ENCODE data around the gene CDK5RAP2.
"Not testable (repeated sequence)": the region's sequence is repeated elsewhere in the genome, so short reads cannot be mapped to it uniquely, and the experiment has no call there.

Gene CDK5RAP2

DNA sequence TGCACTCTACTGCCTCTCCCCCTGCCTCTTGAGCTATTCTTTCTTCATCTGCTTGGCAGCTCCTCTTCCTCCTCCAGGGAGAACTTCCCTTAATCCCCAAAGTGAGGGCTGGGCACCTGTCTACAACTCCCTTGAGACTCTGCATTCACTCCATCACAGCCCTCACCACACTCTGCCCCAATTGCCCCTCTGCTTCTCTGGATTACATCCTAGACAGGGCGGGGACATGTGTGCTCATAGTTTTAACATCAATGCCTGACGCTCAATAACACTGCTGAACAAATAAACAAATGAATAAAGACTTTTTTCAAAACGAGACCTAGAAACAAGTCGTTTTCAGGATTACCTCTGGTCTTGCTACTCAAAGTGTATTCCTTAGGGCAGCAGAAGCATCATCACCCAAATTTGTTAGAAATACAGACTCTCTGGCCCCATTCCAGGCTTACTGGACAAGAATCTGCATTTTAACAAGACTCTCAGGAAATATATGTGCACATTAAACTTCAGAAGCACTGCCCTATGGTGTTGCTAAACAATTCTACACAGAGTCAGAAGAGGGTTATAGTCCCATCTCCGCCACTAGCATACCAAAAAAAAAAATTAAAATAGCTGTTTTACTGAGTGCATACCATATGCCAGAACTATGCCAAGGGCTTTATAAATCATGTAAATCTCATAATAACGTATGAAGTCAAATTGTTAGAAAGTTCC lies 115.6 kb downstream of the CDK5RAP2 start:
- DNase-seq = no peak

DNA sequence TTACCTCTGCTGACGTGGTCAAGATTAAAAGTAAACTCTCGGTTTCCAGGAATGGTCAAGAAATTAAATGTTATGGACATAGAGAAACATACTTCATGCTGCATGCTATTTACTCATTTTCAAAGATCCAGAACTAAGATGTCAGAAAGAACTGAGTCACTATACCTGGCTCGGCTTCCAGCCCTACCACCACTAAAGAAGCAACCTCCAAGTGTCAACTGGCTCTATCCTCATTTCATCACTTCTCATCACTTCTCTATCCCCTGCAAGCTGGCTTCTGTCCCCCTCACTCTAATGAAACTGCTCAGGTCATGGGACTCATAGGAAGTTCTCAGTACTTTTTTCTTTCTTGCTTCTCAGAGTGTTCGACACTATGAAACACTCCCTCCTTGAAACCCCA lies 116.2 kb downstream of the CDK5RAP2 start:
- no peak for DNase-seq

DNA sequence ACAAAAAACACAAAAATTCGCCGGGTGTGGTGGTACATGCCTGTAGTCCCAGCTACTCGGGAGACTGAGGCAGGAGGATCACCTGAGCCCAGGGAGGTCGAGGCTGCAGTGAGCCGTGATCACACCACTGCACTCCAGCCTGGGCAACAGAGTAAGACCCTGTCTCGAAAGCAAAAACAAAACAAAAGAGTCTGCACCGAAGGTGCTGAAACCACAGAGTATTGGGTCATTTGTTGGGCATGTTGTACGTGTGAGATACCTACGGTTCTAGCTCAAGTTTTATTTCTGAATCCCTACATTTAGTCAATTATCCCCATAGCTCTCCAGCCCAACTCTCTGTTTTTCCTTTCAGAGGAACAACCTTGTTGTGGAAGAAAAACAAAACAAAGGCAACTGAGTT lies 118.3 kb downstream of the CDK5RAP2 start:
- not testable (repeated sequence) for DNase-seq

DNA sequence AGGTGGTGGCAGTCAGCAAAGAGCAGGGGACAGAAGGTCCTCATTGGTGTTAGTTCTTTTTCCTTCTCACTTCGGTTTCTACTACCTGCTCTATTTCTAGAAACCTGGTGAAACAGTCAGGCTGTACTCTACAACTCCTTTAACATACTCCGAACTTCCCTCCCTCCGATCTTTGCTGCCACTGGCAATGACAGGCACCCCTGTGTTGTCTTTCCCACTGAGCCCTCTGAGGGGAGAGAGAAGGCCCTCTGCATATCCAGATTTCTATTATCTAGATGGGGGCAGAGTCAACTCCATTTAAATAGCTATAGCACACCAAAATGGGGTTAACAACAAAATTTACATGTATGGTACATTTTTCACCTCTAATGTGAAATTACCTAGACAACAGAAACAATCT lies 123.7 kb downstream of the CDK5RAP2 start:
- no peak for DNase-seq

DNA sequence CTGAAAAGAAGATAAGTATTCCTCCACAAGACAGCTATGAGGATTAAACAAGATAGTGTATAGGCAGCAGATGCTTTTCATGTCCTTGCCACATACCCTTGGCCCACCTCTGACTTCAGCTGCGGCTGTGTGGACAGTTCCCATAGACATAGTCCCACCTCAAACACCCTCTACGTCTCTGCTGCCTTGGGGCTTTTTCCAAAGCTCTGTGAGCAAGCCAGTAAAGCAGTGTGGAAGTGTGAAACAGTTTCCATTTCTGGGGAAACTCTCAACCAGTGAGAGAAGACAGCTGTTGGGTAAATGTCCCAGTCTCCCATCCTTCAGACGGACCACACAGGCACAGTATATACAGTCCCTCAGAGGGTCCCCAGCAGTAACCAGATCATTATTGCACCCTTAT lies 125.5 kb downstream of the CDK5RAP2 start:
- DNase-seq = no peak

DNA sequence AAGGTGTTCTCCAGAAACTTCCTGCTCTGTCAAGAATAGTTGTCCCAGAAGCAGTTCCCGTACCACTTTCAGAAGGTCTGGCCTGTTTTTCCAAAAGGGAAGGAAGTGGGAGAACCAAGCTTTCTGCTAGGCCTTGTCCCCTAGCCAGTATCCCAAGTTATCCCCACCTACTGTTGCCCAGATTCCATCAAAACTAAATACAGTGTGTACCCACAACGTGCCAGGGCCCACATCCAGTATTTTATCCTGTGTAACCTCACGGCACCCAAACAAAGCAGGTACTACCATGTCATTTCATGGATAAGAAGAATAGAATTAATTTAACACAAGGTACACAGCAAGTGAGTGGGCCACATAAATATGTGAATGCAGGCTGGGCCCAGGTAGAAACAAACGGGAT lies 126.2 kb downstream of the CDK5RAP2 start:
- no peak for DNase-seq

DNA sequence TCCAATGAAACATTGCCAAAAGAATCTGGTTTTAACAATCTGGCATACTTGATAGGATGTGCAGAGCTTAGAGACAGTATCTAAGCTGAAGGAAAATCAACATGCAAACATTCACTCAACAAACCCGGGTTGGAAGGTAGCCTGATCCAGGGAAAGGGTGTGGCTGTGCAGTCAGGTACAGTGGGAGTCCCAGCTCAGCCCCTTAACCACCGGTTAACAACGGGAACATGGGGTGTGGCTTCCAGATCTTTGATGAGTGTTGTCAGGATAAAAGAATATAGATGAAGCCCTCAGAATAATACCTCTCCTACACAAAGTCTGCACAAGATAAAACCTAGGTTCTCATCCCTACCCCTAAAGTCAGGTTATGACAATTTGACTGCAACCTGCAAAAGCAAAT lies 127.3 kb downstream of the CDK5RAP2 start:
- no peak for DNase-seq

DNA sequence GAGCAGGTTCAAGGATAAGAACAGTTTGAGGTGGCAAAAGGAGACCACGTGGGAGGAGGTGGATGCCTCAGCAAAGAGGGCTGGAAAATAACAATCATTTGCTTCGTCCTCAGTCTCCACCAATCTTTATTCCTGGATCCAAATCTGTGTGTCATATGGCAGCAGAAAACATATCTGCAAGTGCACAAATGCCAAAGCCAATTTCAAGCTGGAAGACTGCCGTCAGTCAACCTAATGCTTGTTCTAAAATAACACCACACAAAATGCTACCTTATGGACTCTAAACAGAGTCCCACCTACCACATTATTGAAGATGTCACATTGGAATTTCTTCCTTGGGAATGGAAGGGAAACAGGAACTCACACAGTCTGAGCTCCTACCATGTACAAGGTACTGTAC lies 129.1 kb downstream of the CDK5RAP2 start:
- DNase-seq = no peak

DNA sequence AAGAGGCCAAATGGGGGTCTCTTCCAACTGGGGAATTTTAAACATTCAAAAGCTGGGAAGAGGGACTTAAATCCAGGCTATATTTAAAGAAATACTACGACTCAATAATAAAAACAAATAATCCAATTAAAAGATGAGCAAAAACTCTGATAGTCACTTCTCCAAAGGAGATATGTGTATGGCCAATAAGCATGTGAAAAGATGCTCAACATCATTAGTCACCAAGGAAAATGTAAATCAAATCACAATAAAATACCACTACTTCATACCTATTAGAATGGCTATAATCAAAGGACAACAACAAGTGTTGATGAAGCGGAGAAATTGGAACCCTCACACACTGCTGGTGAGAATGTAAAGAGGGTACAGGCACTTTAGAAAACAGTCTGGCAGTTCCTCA lies 130.4 kb downstream of the CDK5RAP2 start:
- no peak for DNase-seq

DNA sequence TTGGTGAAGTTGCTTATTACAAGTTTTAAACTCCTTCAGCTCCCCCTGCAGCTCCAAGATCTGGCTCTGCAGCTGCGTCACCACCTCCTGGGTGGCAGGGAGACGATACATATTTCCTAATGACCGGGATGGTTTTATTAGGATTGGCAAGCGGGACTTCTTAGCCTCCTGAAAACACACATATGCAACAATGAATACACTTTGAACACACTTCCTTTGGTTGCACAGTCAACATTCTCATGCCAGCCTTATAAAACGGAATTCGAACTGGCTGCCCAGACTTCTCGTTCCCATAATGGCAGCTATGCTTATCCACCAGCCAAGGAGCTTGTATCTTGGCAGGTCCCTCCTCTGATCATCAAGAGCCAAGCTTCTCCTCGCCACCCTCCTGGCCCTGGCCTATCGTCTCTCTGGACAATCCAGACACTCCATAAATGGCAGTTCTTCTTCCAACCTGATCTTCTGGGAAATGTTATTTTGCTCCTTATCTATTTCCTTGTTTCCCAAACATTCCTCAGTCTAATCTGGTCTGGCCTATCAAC lies 131.9 kb downstream of the CDK5RAP2 start:
- DNase-seq = no peak

DNA sequence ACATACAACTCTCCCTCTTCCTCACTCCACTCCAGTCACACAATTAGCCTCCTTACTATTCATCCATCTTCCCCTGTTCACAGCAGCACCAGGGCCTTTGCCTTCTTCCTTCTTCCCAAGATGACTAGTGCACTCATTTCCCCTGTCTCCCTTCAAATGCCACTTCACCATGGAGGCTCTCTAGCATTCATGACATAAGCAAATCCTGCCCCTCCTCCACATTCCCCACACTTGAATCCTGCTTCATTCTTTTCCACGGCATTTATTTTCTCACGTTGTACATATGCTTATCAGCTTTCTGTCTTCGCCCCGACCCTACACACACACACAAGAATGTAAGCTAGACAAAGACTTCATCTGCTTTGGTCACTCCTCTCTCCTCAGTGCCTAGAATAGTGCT lies 133.3 kb downstream of the CDK5RAP2 start:
- no peak for DNase-seq

DNA sequence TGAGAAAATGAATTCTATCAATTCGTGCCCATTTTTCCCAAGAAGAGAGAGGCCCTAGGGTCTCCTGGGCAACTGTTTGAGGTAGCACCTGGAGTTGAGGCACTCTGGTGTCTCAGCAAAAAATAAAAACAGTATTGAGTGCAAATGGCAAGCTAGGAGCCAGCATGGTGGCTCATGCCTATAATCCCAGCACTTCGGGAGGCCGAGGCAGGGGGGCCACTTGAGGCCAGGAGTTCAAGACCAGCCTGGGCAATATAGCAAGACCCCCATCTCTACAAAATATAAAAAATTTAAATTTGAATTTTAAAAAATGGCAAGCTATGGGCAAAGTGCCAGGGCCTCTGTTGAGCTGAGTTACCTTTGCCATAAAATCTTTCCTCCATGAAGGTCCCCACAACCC lies 136.0 kb downstream of the CDK5RAP2 start:
- no peak for DNase-seq

DNA sequence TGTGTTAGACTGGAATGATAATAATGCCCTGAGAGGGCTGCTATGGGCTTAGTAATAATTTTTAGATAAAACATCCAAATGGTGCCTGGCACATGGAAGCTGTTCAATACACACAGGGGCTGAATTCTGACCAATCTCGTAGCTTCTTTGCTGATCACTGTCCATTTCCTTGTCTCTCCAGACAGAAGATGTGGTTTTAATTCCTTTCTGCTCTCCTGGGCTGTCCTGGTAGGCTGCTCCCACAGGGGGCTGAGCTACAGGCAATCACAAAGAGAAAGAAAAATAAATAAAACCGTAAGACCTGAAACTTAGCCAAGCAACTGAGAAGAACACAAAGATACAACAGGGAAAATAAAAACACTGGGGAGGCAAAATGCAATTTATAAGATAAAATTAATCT lies 136.5 kb downstream of the CDK5RAP2 start:
- no peak for DNase-seq

DNA sequence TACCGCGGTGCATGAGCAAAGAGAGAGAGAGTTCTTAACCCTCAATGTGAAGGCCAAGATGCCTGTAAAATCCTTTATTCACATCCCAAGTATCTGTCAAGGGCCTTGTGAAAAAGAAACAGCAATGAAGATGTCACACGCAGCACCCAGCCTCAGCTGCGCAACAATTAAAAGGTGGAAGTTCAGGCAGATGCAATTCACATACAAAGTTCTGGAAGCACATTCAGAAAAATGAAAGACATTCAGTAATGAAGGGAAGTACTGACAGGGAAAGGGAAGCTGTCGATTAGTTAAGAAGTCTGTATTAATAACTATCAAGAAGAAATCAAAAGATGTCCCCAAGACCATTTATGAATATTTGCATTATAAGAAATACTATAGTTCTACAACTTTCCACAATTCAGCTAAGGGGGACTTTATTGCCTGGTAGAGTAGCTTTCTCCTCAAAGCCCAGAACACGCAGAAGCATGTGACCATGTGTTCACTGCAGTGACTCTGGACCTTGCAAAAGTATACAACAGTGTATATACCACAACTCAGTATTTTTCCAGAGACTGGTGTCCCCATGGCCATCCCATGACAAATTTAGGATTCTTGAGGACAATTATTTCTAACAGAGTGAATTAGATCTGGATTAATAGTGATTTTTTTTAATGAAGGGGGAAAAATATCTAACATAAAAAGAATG lies 137.5 kb downstream of the CDK5RAP2 start:
- DNase-seq = no peak

DNA sequence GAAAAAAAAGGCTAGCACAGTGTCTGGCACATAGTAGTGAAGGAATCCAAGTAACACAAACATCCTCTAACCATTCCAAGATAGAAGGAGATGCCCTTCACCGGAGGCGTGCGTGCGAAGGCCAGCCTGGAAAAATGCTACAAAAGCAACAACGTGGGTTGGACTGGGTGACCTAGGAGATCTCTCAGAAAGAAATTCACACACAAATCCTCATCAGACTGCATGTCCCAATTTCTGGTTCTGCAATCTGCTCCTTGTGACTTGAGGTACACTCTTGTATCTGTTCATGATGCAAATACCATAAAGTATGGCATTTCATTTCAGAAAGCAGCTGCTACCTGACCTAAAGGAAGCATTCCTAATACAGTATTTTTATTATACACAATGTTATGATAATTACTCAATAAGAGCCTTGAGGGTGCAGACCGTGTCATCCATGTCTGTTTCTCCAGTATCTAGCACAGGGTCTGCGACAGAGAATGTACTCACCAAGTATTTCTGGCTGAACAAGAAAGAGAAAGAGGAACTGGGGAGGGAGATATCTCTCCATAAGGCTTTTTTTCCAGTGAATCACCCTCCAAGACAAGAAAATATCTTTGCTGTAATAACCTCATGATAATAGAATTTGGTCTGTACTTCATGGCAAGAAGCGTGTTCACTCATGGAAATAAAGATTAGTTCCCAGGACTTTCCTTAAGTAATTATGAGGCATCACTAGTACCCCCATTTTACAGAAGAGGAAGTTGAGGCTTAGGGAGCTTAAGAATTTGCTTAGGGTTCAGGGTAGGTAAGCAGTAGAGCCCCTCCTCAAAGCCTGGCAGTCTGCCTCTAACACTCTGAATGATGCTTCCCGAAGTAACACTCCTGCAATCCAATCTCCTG lies 138.3 kb downstream of the CDK5RAP2 start:
- no peak for DNase-seq

DNA sequence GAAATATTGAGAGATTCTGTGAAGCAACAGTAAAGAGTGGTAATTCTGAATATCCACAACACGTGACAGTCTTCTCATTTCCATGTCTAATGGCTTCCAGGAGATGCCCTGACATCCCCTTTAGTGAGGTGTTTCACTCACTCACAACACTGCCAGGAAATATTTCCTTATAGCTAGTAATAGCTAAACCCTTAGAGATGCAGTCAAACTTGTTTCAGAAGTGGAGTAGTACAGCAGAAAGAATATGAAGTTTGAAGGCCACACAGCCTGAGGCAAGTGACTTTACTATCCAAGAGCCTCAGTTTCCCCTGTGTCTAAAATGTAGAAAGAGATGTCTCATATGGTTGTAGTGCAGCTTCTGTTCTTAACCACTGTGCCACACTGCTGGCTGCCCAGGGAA lies 139.2 kb downstream of the CDK5RAP2 start:
- DNase-seq = no peak

DNA sequence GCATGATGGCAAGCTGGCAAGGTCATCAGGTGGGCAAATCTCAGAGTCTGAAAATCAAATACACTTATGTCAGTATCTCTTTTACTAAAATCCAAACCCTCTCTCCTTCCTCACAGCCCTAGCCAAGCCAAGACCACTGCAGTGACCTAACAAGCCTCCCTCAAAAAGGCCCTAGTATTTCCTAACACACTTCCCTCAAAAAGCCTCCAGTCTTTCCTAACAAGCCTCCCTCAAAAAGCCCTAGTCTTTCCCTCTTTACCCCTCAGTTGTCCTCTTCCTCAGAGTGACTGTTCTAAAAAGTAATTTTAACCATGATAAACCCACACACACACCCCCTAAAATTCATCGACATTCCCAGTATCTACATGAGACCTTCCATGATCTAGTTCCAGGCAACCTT lies 140.0 kb downstream of the CDK5RAP2 start:
- DNase-seq = no peak

DNA sequence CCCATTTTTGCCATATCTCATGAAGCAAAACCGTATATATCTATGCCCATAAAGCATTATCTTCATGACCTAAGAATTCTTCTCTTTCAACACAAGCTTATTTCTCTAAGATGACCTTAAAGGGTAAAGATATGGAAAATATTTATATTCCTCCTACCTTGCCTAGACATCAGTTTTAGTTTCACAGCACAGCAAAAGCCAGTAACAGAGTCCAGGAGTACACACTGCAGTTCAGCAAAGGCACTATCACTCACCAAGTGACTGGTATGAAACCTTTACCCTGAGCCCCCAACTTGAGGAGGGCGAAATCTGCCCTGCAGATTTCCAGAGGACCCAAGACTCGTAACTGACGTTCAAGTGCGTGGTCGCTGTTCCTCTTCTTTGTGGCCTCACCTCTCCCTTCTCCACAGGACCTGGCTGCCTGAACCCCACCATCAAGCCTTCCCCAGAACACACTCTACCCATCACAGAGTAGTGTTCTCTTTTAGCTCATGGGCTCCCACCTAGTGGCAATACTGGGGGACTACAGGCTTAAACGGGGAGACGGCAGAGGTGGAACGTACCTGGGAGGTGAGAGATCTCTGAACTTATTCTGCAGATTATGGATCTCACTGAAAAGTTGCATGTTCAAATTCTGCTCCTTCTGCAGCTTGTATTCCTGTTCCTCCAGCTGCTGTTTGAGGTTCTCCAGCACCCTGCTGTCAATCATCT lies 141.0 kb downstream of the CDK5RAP2 start:
- DNase-seq = no peak

DNA sequence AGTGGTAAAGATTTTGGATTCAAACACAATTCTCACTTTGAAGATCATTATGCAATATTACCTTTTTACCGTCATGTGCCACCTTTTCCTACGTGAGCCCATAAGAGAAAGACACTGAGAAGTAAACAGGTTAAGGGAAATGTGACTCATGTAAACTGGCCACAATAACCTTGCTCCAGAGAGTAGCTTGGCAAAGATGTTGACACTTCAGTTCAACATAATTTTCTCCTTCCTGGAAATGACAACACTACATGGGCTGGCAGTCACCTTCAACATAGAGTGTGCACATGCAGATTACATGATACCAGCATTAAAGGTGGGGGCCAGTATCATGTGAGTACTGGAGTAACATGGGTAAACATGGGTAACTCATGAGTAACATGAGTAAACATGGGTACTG lies 141.9 kb downstream of the CDK5RAP2 start:
- DNase-seq = no peak

DNA sequence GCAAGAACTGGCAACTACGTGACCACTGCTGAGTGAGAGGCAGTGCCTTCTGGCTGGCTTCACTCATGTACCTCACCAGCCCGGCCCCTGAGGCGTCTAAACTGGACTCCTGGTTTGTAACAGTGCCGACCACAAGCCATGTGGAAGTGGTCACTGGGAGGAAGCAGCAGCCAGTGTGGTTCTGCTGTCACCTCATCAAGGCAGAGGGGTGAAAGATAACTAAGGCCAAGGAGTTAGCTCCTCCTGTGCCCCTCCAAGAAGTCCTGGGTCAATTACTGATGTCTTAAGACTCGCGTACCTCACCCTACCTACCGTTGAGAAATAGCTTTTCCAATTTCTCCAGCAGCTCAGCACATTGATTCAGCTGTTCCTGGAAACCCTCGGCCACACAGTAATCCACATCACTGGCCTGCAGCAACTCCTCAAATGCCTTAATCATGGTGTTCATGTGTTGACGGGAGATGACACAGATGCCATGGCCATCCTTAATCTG lies 142.9 kb downstream of the CDK5RAP2 start:
- DNase-seq = no peak

DNA sequence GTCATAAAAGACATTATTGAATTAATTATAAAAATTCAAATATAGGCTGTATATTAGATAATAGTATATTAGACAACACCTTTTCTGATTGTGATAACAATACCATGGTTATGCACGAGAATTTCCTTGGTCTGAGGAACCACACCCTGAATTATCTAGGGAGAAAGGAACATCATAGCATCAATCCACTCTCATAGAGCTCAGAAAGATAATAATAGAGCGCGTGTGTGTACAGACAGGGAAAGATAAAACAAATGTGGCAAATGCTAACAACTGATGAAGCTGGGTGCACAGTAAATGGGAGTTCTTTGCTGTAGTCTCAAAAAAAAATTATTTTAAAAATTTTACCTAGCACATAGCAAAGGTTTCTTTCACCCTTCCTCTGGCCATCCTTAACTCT lies 143.5 kb downstream of the CDK5RAP2 start:
- DNase-seq = no peak

DNA sequence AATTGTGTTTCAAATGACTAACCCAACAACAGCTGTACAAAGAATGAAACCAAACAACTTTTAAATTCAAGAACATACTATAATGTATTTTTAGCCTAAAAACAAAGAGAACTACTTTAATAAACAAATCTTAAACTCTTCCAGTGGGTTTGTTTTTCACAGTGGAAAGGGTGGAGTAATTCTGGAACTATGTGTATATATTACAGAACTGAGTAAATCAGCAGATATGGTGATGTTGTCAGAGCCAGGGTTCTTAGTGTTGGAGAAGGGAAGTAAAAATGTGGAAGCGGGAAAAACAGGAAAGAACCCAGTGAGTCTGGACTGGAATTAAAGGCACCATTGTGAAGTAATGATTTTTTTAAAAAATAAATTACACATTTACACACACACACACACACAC lies 144.9 kb downstream of the CDK5RAP2 start:
- DNase-seq = no peak

DNA sequence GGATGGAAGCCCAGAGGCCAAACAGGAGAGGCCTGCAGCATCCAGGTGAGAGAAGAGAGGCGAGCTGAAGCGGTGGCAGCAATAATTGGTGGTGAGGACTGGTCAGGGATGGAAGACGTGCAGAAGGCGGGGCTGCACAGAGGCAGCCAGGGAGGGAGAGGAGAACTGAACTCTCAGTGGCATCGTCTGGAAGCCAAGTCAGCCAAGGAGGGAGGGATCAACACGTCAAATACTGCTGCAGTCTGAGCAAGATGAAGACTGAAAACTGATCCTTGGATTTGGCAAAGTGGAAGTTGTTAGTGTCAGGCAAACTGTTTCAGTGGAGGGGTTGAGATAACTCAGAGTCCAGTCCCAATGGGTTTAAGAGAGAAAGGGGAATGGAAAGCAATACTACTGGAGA lies 145.4 kb downstream of the CDK5RAP2 start:
- DNase-seq = no peak

Data from activated CD4-positive, CD25-positive, alpha-beta regulatory T cell treated with anti-CD3 and anti-CD28 coated beads, Interleukin-2, amount 50 U/mL, for 72 hours (primary cell).